ENCODE measurements around the gene LRIG3. TPM values are rescaled to one million over a fixed set of nuclear protein-coding genes. Genes with fewer than 3 reads are reported as not detected.
"Not testable (repeated sequence)": the region's sequence is repeated elsewhere in the genome, so short reads cannot be mapped to it uniquely, and the experiment has no call there.

Gene LRIG3
- total RNA-seq, 4 donors from 2014 or later = 42.4 to 56.5 (median 50.4) TPM

DNA sequence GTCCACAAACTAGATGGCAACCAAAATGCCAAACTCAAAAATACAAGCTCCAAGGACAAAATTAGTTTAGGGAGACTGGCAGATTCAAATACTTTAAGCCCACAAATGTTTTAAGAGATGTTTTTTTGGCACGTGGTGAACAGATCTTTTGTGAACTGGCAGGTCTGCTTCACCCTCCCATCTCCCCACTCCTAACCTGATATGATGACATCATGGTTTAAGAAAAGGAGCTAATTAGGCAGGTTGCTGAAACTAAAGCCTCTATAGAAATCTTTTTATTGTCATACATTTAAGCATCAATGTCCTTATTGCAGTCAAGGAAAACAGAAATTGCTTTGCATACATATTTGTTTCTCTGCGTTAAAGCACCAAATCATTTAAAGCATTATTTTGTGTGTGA, 5.8 kb downstream of the LRIG3 start:
- WGBS = 57% methylated on average over 2 of the region's 2 CpGs
- intact Hi-C loops (cut with DNase I) = loop anchor here (10.0 kb wide), 1 partner anchor 380 kb away; no protein-coding TSS in a partner anchor
- H3K4me1 ChIP-seq = peaks cover 35 to 70% (median 66%) of the 10 kb centered on the region in 4 donors

DNA sequence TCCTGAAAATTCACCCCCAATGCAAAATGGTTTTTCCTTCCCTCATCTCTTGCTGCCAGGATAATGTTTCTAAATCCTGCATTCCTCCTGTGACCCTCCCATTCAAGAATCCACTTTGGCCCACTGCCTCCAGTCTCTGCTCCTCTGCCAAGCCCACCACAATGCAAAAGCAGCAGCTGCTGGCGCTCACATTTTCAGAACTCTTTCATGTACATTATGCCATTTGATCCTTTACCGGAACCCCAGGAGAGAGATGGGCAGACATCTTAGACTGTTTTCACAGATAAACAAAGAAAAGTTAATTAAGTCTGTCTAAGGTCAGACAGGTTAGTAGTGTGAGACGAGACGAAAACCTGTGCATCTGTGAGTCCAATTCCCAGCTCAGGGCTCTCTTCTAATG, 12.9 kb downstream of the LRIG3 start:
- WGBS = 43% methylated on average over 4 of the region's 4 CpGs
- DNase-seq (ENCODE audit: extremely low spot score) = no peak
- no peaks in the 10 kb centered on the region for H3K9me3 ChIP-seq

More for the DNA sequence above, 5.8 kb downstream of the LRIG3 start:
- no peak for DNase-seq (ENCODE audit: extremely low spot score)
- peak overlapping the region in 3 of 4 donors; percentile 97 to 99 (median 97) for H3K27ac ChIP-seq (replicated peaks in 1 of 4)
- peaks cover 0 to 33% (median 7%) of the 10 kb centered on the region in 4 donors for H3K36me3 ChIP-seq
- no peaks in the 10 kb centered on the region for H3K9me3 ChIP-seq
- H3K27me3 ChIP-seq = no peaks in the 10 kb centered on the region
- TF ChIP-seq, protein P1, sequence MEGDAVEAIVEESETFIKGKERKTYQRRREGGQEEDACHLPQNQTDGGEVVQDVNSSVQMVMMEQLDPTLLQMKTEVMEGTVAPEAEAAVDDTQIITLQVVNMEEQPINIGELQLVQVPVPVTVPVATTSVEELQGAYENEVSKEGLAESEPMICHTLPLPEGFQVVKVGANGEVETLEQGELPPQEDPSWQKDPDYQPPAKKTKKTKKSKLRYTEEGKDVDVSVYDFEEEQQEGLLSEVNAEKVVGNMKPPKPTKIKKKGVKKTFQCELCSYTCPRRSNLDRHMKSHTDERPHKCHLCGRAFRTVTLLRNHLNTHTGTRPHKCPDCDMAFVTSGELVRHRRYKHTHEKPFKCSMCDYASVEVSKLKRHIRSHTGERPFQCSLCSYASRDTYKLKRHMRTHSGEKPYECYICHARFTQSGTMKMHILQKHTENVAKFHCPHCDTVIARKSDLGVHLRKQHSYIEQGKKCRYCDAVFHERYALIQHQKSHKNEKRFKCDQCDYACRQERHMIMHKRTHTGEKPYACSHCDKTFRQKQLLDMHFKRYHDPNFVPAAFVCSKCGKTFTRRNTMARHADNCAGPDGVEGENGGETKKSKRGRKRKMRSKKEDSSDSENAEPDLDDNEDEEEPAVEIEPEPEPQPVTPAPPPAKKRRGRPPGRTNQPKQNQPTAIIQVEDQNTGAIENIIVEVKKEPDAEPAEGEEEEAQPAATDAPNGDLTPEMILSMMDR (IDR thresholded peaks at IDR 0.05) = no peak
- TF ChIP-seq POLR2A (IDR thresholded peaks at IDR 0.05; ENCODE audit: low read depth) (no peak), POLR2AphosphoS5 (IDR thresholded peaks at IDR 0.05) (no peak), EP300 (IDR thresholded peaks at IDR 0.05) (no peak)
- no peak overlapping the region for H3K4me3 ChIP-seq

DNA sequence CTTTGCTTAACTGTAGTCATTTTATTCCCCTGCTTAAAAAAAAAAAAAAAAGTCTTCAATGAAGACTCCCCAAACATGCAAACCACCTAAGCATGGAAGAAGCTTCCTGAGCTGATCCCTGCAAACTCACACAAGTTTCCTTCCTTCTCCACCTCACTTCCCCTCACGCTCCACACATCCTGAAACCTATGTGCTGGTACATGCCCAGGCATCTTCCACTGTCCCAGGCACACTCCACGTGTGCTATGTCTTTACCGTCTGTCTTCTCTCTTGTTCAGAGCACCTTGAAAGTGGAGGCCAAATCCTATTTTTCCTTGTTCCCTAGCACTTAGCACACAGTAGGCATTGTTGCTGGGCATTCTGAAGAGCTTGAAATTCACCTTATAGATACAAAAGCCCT, 13.4 kb downstream of the LRIG3 start:
- intact Hi-C loops (cut with DNase I) = no loop called here
- Histone ChIP-seq H3K36me3 (peaks cover 0 to 31% (median 15%) of the 10 kb centered on the region in 4 donors), H3K9me3 (no peaks in the 10 kb centered on the region), H3K4me1 (peaks cover 2 to 62% (median 50%) of the 10 kb centered on the region in 4 donors), H3K4me3 (no peak overlapping the region), H3K27me3 (no peaks in the 10 kb centered on the region), H3K27ac (replicated peaks in 1 of 4) (no peak overlapping the region)
- 77% methylated on average over 3 of the region's 3 CpGs for WGBS
- no peak for DNase-seq (ENCODE audit: extremely low spot score)
- TF ChIP-seq, protein P1 (IDR thresholded peaks at IDR 0.05) = no peak
- TF ChIP-seq POLR2AphosphoS5 (IDR thresholded peaks at IDR 0.05) (no peak), EP300 (IDR thresholded peaks at IDR 0.05) (no peak), POLR2A (IDR thresholded peaks at IDR 0.05; ENCODE audit: low read depth) (no peak)

More for the DNA sequence above, 12.9 kb downstream of the LRIG3 start:
- no peak overlapping the region for H3K27ac ChIP-seq (replicated peaks in 1 of 4)
- no peak overlapping the region for H3K4me3 ChIP-seq
- no peak for TF ChIP-seq POLR2AphosphoS5 (IDR thresholded peaks at IDR 0.05)
- H3K27me3 ChIP-seq = no peaks in the 10 kb centered on the region
- intact Hi-C loops (cut with DNase I) = no loop called here
- H3K36me3 ChIP-seq = peaks cover 0 to 36% (median 16%) of the 10 kb centered on the region in 4 donors
- peaks cover 2 to 62% (median 53%) of the 10 kb centered on the region in 4 donors for H3K4me1 ChIP-seq

DNA sequence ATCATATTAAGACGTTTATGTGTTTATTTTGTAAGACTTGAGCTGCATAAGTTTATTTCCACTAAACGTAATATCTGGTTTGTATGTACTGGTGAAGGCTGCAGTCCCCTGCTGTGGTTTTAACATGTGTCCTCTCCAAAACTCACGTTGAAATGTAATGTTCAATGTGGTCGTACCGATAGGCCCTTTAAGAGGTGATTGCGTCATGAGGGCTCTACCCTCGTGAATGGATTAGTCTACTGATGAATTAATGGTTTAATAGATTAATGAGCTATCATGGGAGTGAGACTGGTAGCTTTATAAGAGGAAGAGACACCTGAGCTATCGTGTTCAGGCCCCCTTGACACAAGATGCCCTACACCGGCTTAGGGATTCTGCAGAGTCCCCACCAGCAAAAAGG, 14.9 kb downstream of the LRIG3 start:
- intact Hi-C loops (cut with DNase I) = no loop called here
- 80% methylated on average over 9 of the region's 9 CpGs for WGBS
- no peak overlapping the region for H3K4me3 ChIP-seq
- no peak overlapping the region for H3K27ac ChIP-seq (replicated peaks in 1 of 4)
- H3K4me1 ChIP-seq = peaks cover 2 to 59% (median 47%) of the 10 kb centered on the region in 4 donors
- no peak for DNase-seq (ENCODE audit: extremely low spot score)
- H3K36me3 ChIP-seq = peaks cover 0 to 28% (median 15%) of the 10 kb centered on the region in 4 donors
- H3K27me3 ChIP-seq = no peaks in the 10 kb centered on the region
- TF ChIP-seq EP300 (IDR thresholded peaks at IDR 0.05) = no peak
- TF ChIP-seq POLR2AphosphoS5 (IDR thresholded peaks at IDR 0.05) = no peak
- TF ChIP-seq POLR2A (IDR thresholded peaks at IDR 0.05; ENCODE audit: low read depth) = no peak
- TF ChIP-seq, protein P1 (IDR thresholded peaks at IDR 0.05) = no peak
- H3K9me3 ChIP-seq = no peaks in the 10 kb centered on the region

DNA sequence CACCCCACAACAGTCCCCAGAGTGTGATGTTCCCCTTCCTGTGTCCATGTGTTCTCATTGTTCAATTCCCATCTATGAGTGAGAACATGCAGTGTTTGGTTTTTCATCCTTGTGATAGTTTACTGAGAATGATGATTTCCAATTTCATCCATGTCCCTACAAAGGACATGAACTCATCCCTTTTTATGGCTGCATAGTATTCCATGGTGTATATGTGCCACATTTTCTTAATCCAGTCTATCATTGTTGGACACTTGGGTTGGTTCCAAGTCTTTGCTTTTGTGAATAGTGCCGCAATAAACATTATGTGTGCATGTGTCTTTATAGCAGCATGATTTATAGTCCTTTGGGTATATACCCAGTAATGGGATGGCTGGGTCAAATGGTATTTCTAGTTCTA, 17.6 kb downstream of the LRIG3 start:
- intact Hi-C loops (cut with DNase I); DNase-seq (ENCODE audit: extremely low spot score); H3K27me3 ChIP-seq; H3K36me3 ChIP-seq; H3K4me3 ChIP-seq; H3K27ac ChIP-seq (replicated peaks in 1 of 4); H3K9me3 ChIP-seq: not testable (repeated sequence)
- 87% methylated on average over 1 of the region's 1 CpG for WGBS
- H3K4me1 ChIP-seq = peaks cover 2 to 46% (median 32%) of the 10 kb centered on the region in 4 donors

DNA sequence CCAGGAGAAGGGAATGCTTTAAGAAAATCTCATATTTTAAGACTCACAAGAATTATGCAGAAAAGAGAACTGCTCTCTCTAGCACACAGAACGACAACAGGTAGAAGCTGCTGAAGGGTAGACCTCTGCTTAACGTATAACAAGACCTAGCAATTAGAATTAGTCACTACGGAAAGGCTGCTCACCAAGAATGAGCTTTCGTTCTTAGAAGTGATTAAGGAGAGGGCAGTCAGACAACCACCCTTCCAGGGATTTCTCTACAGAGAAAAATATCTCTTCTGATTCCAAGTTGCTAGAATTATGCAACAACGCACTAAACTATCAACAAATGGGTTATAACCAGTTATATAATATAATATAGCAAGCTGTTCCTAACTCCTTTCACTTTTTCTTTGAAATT, 18.6 kb downstream of the LRIG3 start:
- WGBS = 69% methylated on average over 5 of the region's 5 CpGs
- intact Hi-C loops (cut with DNase I) = no loop called here
- Histone ChIP-seq H3K4me1 (peaks cover 4 to 48% (median 31%) of the 10 kb centered on the region in 4 donors), H3K36me3 (peaks cover 0 to 10% (median 4%) of the 10 kb centered on the region in 4 donors), H3K27ac (replicated peaks in 1 of 4) (no peak overlapping the region), H3K27me3 (no peaks in the 10 kb centered on the region), H3K4me3 (no peak overlapping the region), H3K9me3 (no peaks in the 10 kb centered on the region)
- no peak for DNase-seq (ENCODE audit: extremely low spot score)
- no peak for TF ChIP-seq EP300 (IDR thresholded peaks at IDR 0.05)
- no peak for TF ChIP-seq POLR2A (IDR thresholded peaks at IDR 0.05; ENCODE audit: low read depth)
- TF ChIP-seq, protein P1 (IDR thresholded peaks at IDR 0.05) = no peak
- TF ChIP-seq POLR2AphosphoS5 (IDR thresholded peaks at IDR 0.05) = no peak
